Endothelial cell (in vitro differentiated cells): ENCODE measurements around the gene MIS12. TPM values are rescaled to one million over a fixed set of nuclear protein-coding genes. Genes with fewer than 3 reads are reported as not detected.

ENCODE experiments used
- DNase-seq: peaks from one replicate; pipeline ENCODE4 v3.0.0; 2021; ENCODE audit warnings: low spot score
- H3K27ac Mint-ChIP-seq: one replicate; pipeline ENCODE4 v1.8.0; 2021; ENCODE audit warnings: mixed read lengths, inconsistent platforms; ENCODE audit not compliant: unreplicated experiment
- H3K27me3 Mint-ChIP-seq: one replicate; pipeline ENCODE4 v1.8.0; 2021; ENCODE audit warnings: mild to moderate bottlenecking, moderate library complexity, mixed read lengths, inconsistent platforms; ENCODE audit not compliant: unreplicated experiment
- H3K36me3 Mint-ChIP-seq: one replicate; pipeline ENCODE4 v1.8.0; 2021; ENCODE audit warnings: mild to moderate bottlenecking, low read depth, mixed read lengths, inconsistent platforms; ENCODE audit not compliant: unreplicated experiment
- H3K4me1 Mint-ChIP-seq: one replicate; pipeline ENCODE4 v1.8.0; 2021; ENCODE audit warnings: mild to moderate bottlenecking, mixed read lengths, inconsistent platforms; ENCODE audit not compliant: unreplicated experiment
- H3K4me3 Mint-ChIP-seq: one replicate; pipeline ENCODE4 v1.8.0; 2021; ENCODE audit warnings: mild to moderate bottlenecking, mixed read lengths, inconsistent platforms; ENCODE audit not compliant: unreplicated experiment
- H3K9me3 Mint-ChIP-seq: one replicate; pipeline ENCODE4 v1.8.0; 2021; ENCODE audit warnings: mixed read lengths, inconsistent platforms; ENCODE audit not compliant: unreplicated experiment
- CTCF ChIP-seq: fragments of 200-600 bp; sonication (generic); IDR thresholded peaks from one replicate; pipeline ENCODE4 v1.5.0; 2021; ENCODE audit warnings: antibody characterized with exemption; ENCODE audit not compliant: unreplicated experiment
- total RNA-seq: library from RNA; stranded (reverse); fragmentation: NEBNext Ultra II Directional; extraction: Animal tissue kit (Norgen Biotek cat#: 25700); gene quantifications from one replicate; pipeline ENCODE4 v1.2.1, GENCODE V29; 2021; ENCODE audit not compliant: unreplicated experiment

Gene MIS12
- total RNA-seq, 1 donor from 2014 or later: 17.2 TPM

- H3K27ac Mint-ChIP-seq: peak overlapping the region; percentile 87
- H3K36me3 Mint-ChIP-seq: peaks cover 19% of the 10 kb centered on the region
Observed at GRCh38 chr17:5467416-5467815, 18.9 kb upstream of the MIS12 start.

GRCh38 chr17:5468075-5468473 is 18.3 kb upstream of the MIS12 start:
- Mint-ChIP-seq H3K4me3 (peak overlapping the region; percentile 98), H3K36me3 (peaks cover 17% of the 10 kb centered on the region), H3K27ac (peak overlapping the region; percentile 87), H3K9me3 (no peaks in the 10 kb centered on the region), H3K4me1 (peaks cover 28% of the 10 kb centered on the region), H3K27me3 (peaks cover 3% of the 10 kb centered on the region)
- TF ChIP-seq CTCF: no peak
- DNase-seq: peak; percentile 21

More at GRCh38 chr17:5467416-5467815, 18.9 kb upstream of the MIS12 start:
- no peak for TF ChIP-seq CTCF
- Mint-ChIP-seq H3K9me3 (no peaks in the 10 kb centered on the region), H3K4me3 (peak overlapping the region; percentile 98), H3K27me3 (peaks cover 3% of the 10 kb centered on the region), H3K4me1 (peaks cover 28% of the 10 kb centered on the region)
- no peak for DNase-seq

GRCh38 chr17:5472511-5472910 is 13.9 kb upstream of the MIS12 start:
- no peak overlapping the region for H3K27ac Mint-ChIP-seq
- peaks cover 7% of the 10 kb centered on the region for H3K4me1 Mint-ChIP-seq
- TF ChIP-seq CTCF: no peak
- no peaks in the 10 kb centered on the region for H3K9me3 Mint-ChIP-seq
- H3K4me3 Mint-ChIP-seq: no peak overlapping the region
- no peak for DNase-seq
- H3K27me3 Mint-ChIP-seq: no peaks in the 10 kb centered on the region
- H3K36me3 Mint-ChIP-seq: peaks cover 32% of the 10 kb centered on the region

- H3K36me3 Mint-ChIP-seq: peaks cover 40% of the 10 kb centered on the region
- peaks cover 2% of the 10 kb centered on the region for H3K4me1 Mint-ChIP-seq
- H3K27me3 Mint-ChIP-seq: no peaks in the 10 kb centered on the region
- no peak overlapping the region for H3K27ac Mint-ChIP-seq
- H3K9me3 Mint-ChIP-seq: no peaks in the 10 kb centered on the region
- H3K4me3 Mint-ChIP-seq: no peak overlapping the region
- no peak for TF ChIP-seq CTCF
- no peak for DNase-seq
Observed at GRCh38 chr17:5473906-5474305, 12.5 kb upstream of the MIS12 start.

- no peaks in the 10 kb centered on the region for H3K27me3 Mint-ChIP-seq
- DNase-seq: no peak
- no peak overlapping the region for H3K27ac Mint-ChIP-seq
- no peak overlapping the region for H3K4me3 Mint-ChIP-seq
- no peak for TF ChIP-seq CTCF
- H3K9me3 Mint-ChIP-seq: no peaks in the 10 kb centered on the region
- peaks cover 49% of the 10 kb centered on the region for H3K36me3 Mint-ChIP-seq
- no peaks in the 10 kb centered on the region for H3K4me1 Mint-ChIP-seq
Observed at GRCh38 chr17:5478992-5479391, 7.4 kb upstream of the MIS12 start.
